ENCODE data around the gene TUBD1. TPM values are rescaled to one million over a fixed set of nuclear protein-coding genes. Genes with fewer than 3 reads are reported as not detected.
A peak's percentile ranks its signal among the peaks of the same experiment; 100 is the strongest.

Gene TUBD1
- total RNA-seq, 6 experiments from 2014 or later: 2.9 to 5.5 (median 4.4) TPM

- TF ChIP-seq POLR2A (IDR thresholded peaks at IDR 0.05) (no peak), CTCF (IDR thresholded peaks at IDR 0.05) (no peak)
- DNase-seq (no peak), ATAC-seq (peak; percentile 49 to 83 (median 67))
- peaks cover 0 to 16% (median 6%) of the 10 kb centered on the region in 4 donors for H3K36me3 ChIP-seq
- peaks cover 0 to 19% (median 2%) of the 10 kb centered on the region in 4 donors for H3K4me1 ChIP-seq
- intact Hi-C loops (cut with DNase I): no loop called here
- no peaks in the 10 kb centered on the region for H3K9me3 ChIP-seq
- no peaks in the 10 kb centered on the region for H3K27me3 ChIP-seq
- 83% methylated on average over 1 of the region's 1 CpG for WGBS (ENCODE audit: insufficient coverage, low coverage, low lambda C conversion rate, missing lambda C conversion rate)
- peak overlapping the region in 2 of 3 donors; percentile 12 to 64 for H3K27ac ChIP-seq
- H3K4me3 ChIP-seq: no peak overlapping the region
Measured at GRCh38 chr17:59815965-59816364, 76.8 kb downstream of the TUBD1 start.

GRCh38 chr17:59814685-59815084, 78.1 kb downstream of the TUBD1 start:
- no peak for TF ChIP-seq POLR2A (IDR thresholded peaks at IDR 0.05)
- TF ChIP-seq CTCF (IDR thresholded peaks at IDR 0.05): no peak
- Histone ChIP-seq H3K4me3 (no peak overlapping the region), H3K36me3 (peaks cover 0 to 21% (median 7%) of the 10 kb centered on the region in 4 donors), H3K4me1 (peaks cover 0 to 19% (median 2%) of the 10 kb centered on the region in 4 donors), H3K27ac (peak overlapping the region in 1 of 3 donors; percentile 64), H3K27me3 (no peaks in the 10 kb centered on the region), H3K9me3 (no peaks in the 10 kb centered on the region)
- ATAC-seq (no peak), DNase-seq (no peak)
- intact Hi-C loops (cut with DNase I): no loop called here
- 85% methylated on average over 3 of the region's 3 CpGs for WGBS (ENCODE audit: insufficient coverage, low coverage, low lambda C conversion rate, missing lambda C conversion rate)

GRCh38 chr17:59814276-59814675, 78.5 kb downstream of the TUBD1 start:
- no peaks in the 10 kb centered on the region for H3K27me3 ChIP-seq
- ATAC-seq: peak in 1 of 4 donors; percentile 17
- DNase-seq: no peak
- peak overlapping the region in 1 of 3 donors; percentile 6 for H3K27ac ChIP-seq
- peaks cover 0 to 21% (median 7%) of the 10 kb centered on the region in 4 donors for H3K36me3 ChIP-seq
- TF ChIP-seq POLR2A (IDR thresholded peaks at IDR 0.05) (no peak), CTCF (IDR thresholded peaks at IDR 0.05) (no peak)
- intact Hi-C loops (cut with DNase I): no loop called here
- 100% methylated on average over 1 of the region's 1 CpG for WGBS (ENCODE audit: insufficient coverage, low coverage, low lambda C conversion rate, missing lambda C conversion rate)
- H3K4me3 ChIP-seq: no peak overlapping the region
- peaks cover 0 to 19% (median 2%) of the 10 kb centered on the region in 4 donors for H3K4me1 ChIP-seq
- no peaks in the 10 kb centered on the region for H3K9me3 ChIP-seq

GRCh38 chr17:59812139-59812538, 80.6 kb downstream of the TUBD1 start:
- 61% methylated on average over 3 of the region's 3 CpGs for WGBS (ENCODE audit: insufficient coverage, low coverage, low lambda C conversion rate, missing lambda C conversion rate)
- no peaks in the 10 kb centered on the region for H3K9me3 ChIP-seq
- intact Hi-C loops (cut with DNase I): no loop called here
- H3K27me3 ChIP-seq: no peaks in the 10 kb centered on the region
- peaks cover 0 to 19% (median 4%) of the 10 kb centered on the region in 4 donors for H3K4me1 ChIP-seq
- H3K27ac ChIP-seq: no peak overlapping the region
- DNase-seq (no peak), ATAC-seq (no peak)
- H3K36me3 ChIP-seq: peaks cover 0 to 16% (median 7%) of the 10 kb centered on the region in 4 donors
- H3K4me3 ChIP-seq: no peak overlapping the region
- TF ChIP-seq POLR2A (IDR thresholded peaks at IDR 0.05) (no peak), CTCF (IDR thresholded peaks at IDR 0.05) (no peak)
